NCI-H2081 (cell line): Measurements from ENCODE around the gene TRUB2.
A peak's percentile ranks its signal among the peaks of the same experiment; 100 is the strongest.
"Not testable (repeated sequence)": the region's sequence is repeated elsewhere in the genome, so short reads cannot be mapped to it uniquely, and the experiment has no call there.

ENCODE experiments used
- DNase-seq, 2 experiments: peaks; one replicate each; lab custom pipeline; 2025; lab: John Stamatoyannopoulos, UW

The TRUB2 gene

GRCh38 chr9:128298535-128299482 lies 23.4 kb downstream of the TRUB2 start:
- DNase-seq: no peak

GRCh38 chr9:128297221-128297773 lies 24.9 kb downstream of the TRUB2 start:
- DNase-seq: no peak

GRCh38 chr9:128296340-128297220 lies 25.7 kb downstream of the TRUB2 start:
- no peak for DNase-seq

- DNase-seq: no peak
Measured at GRCh38 chr9:128294142-128294541, 28.1 kb downstream of the TRUB2 start.

DNA sequence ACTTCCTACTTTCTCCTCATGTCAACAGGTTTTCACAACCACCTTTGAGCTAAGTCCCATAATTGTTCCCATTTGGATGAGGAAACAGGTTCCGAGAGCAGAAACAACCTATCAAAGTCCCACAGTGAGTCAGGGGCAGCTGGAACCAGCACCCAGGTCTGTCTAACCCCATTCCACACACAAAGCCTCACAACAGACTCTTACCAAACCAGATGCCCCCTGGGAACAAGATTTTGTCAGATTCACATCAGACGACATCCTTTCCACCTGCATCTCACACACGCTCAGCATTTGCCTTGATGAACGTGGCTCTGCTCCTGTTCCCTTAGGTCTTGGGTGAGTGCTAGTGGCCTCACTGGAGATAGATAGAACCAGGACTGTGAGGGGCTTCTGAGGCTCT lies 29.2 kb downstream of the TRUB2 start:
- DNase-seq: no peak

DNA sequence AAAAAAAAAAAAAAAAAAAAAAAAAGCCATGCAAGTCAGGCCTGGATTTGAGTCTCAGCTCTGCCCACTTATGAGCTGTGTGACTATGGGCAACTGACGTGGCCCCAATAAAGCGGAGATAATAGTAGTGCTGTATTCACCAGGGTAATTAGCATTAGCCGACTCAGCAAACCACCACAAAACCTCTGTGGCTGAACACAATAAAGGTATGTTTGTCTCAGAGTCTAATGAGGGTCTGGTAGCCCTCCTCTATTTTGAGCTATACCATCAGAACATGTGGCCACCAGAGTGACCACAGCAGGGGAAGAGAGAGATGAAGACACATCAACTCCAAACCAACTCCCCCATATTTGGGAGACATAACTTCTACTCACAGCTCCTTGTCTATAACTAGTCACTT lies 30.2 kb downstream of the TRUB2 start:
- no peak for DNase-seq

DNA sequence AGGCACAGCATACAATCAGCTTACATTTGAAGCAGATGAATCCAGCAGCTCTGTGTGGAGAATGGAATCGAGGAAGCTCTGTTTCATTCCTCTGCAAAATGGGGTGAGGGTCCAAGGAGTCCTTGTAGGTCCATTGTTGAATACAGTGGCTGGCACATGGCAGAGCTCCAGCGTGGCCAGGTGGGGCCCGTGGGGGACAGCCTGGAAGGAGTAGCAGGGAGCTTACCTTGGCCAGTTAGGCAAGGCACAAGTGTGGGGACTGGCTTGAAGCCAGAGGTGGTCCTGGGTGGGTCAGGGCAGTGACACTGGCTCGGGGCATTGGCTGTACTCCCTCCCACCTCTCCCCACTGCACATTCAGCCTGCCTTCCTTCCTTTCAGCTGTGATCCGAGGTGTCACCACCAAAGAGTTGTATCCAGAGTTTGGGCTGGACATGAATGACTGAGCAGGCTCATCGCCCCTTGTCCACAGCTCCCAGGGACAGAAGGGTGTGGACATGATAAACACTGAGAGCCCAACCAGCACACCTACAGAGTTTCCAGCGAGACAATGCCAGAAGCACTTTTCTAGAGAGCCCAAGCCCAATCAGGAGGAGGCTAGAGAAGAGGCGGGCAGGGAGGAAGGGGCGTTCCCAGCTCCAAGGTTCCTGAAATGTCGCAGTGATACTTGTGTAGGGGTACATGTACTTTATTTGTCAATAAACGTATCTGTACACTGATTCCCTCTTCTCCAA lies 33.8 kb downstream of the TRUB2 start:
- DNase-seq: no peak

DNA sequence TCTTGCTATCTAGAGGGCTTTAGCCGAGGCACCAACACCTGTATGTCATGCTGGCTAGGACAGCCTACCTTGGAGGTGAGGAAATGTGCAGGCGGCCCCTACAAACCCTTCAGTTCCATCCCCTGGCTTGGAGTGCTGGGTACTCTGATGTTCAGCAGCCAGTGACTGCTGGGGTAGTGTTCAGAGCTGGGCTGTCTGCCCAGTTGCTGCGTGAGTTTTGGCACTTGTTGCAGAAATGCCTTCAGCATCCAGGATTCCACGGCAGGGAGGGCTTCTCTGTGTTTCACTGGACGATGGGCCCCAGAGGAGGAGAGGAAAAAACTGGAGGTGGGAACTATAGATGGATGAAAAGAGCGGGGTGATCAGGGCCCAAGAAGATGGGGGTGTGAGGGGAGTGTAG lies 35.8 kb downstream of the TRUB2 start:
- DNase-seq: no peak

GRCh38 chr9:128285033-128285784 lies 37.0 kb downstream of the TRUB2 start:
- peak in 1 of 2 experiments; percentile 20 for DNase-seq

GRCh38 chr9:128282500-128282899 lies 39.7 kb downstream of the TRUB2 start:
- DNase-seq: no peak

DNA sequence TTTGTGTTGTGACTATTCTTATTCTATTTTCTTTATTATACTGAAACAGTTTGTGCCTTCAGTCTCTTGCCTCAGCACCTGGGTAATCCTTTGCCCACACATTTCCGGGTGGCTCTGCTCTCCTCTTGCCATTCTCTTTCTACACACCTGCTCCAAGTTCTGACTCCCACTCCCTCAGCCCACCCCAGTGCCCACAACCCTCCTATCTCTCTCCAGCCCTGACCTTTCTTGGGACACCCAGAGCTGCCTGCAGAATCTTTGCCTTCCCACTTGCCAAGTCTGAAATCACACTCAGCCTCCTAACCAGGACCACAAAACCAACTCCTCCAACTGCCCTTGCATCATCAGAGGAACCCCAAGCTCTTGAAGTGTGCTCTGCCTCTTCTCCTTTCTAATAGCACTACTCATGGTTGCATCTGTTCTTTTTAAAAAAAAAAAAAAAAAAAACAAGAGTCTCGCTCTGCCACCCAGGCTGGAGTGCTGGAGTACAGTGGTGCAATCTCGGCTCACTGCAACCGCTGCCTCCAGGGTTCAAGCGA lies 42.1 kb downstream of the TRUB2 start:
- no peak for DNase-seq

- DNase-seq: not testable (repeated sequence)
Measured at GRCh38 chr9:128279088-128280073, 42.9 kb downstream of the TRUB2 start.

DNA sequence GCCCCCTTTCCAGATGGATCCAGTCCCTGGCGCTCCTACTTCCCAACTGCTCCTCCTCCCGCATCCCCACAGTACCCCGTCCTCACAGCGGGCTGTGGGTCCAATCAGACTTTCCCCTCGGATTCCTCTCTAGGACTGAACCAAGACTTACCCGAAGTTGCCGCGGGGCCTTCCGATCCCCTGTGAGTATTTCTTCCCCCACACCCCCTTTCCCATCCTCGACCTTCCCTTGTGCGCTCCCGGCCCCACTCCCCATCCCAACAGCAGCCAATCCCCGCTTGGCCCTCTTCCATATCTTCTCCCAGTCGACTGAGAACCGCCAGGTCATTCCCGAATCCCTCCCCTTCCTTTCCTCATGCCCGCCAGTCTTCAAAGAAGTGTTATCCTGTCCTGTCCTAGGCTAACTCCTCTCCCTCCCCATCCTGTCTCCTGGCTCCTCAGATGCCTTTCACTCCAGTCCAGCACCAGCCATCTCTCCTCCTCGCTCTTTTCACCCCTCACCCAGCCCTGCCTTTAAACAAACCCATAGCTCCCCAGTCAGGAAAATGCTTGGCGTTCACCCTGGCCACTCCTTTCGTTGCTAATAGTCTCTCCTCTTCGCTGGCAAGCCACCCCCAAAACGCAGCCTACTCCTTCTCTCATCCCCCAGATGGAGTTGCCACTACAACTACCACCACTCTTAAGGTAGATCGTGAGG lies 45.5 kb downstream of the TRUB2 start:
- DNase-seq: no peak

GRCh38 chr9:128276008-128276573 lies 46.2 kb downstream of the TRUB2 start, which contains the start of gene SWI5:
Gene SWI5 (plus strand): TSS chr9:128276276.
- peak; percentile 99 to 100 for DNase-seq

- no peak for DNase-seq
Measured at GRCh38 chr9:128275198-128276007, 46.8 kb downstream of the TRUB2 start, which contains the start of gene GOLGA2. Gene GOLGA2 (minus strand): TSS chr9:128276007. CDS start chr9:128275976, 31 bp downstream.

DNA sequence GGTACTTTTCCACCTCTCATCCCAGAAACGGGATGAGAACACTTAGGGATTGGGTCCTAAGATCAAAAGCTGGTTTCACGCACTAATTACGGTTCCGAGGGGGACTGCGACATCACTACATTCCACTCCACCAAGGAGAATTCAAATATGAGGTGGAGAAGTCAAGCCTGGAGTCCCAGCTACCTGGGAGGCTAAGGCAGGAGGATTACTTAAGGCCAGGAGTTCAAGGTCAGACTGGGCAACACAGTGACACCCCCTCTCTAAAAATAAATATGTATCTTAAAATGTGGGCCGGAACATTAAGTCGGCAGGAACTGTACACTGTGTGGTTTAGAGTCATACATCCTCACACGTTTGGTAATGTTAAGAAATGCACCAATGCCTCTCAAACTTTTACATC lies 48.0 kb downstream of the TRUB2 start:
- DNase-seq: no peak

DNA sequence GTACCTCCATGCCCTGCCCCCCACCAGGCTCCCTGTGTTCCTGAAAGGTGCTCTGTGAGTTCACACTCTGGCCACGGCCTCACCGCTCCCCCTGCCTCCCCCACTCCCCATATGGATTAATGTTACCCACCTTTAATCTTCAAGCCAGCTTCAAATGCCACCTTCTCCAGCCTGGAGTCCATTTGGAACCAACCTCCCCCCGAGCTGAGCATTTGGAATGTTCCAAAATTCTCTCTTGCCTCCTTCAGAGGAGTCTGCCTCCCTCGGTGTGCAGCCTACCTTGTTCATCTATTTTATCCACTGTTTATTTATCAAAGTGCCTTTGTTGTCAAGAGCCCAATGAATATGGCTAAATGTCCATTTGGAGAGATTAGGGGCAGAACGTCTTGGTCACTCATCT lies 50.7 kb downstream of the TRUB2 start:
- no peak for DNase-seq
